IPS-20b (cell line): ENCODE results near the gene PRR3.

Experiments
- H3K27ac ChIP-seq: one replicate; pipeline ENCODE4 v1.5.1; 2013; ENCODE audit warnings: low read length
- H3K27me3 ChIP-seq: 2 replicates; pipeline ENCODE4 v1.6.1; 2013; ENCODE audit warnings: mild to moderate bottlenecking, low read length, inconsistent platforms; ENCODE audit not compliant: insufficient read depth
- H3K36me3 ChIP-seq: 2 replicates; pipeline ENCODE4 v1.6.1; 2013; ENCODE audit warnings: low read depth, mild to moderate bottlenecking, inconsistent platforms, low read length, moderate library complexity; ENCODE audit not compliant: insufficient read depth
- H3K4me1 ChIP-seq: 2 replicates; pipeline ENCODE4 v1.6.1; 2013; ENCODE audit warnings: mild to moderate bottlenecking, control low read depth, inconsistent platforms, low read length, moderate library complexity; ENCODE audit not compliant: insufficient read depth
- H3K4me3 ChIP-seq: 2 replicates; pipeline ENCODE4 v1.5.1; 2013; ENCODE audit warnings: mild to moderate bottlenecking, low read length, inconsistent platforms
- H3K9ac ChIP-seq: 2 replicates; pipeline ENCODE4 v1.6.1; 2013; ENCODE audit warnings: low read depth, mild to moderate bottlenecking, inconsistent platforms, low read length, moderate library complexity
- H3K9me3 ChIP-seq: 2 replicates; pipeline ENCODE4 v1.6.1; 2013; ENCODE audit warnings: mild to moderate bottlenecking, low read depth, low read length, inconsistent platforms; ENCODE audit not compliant: insufficient read depth

PRR3 gene

DNA sequence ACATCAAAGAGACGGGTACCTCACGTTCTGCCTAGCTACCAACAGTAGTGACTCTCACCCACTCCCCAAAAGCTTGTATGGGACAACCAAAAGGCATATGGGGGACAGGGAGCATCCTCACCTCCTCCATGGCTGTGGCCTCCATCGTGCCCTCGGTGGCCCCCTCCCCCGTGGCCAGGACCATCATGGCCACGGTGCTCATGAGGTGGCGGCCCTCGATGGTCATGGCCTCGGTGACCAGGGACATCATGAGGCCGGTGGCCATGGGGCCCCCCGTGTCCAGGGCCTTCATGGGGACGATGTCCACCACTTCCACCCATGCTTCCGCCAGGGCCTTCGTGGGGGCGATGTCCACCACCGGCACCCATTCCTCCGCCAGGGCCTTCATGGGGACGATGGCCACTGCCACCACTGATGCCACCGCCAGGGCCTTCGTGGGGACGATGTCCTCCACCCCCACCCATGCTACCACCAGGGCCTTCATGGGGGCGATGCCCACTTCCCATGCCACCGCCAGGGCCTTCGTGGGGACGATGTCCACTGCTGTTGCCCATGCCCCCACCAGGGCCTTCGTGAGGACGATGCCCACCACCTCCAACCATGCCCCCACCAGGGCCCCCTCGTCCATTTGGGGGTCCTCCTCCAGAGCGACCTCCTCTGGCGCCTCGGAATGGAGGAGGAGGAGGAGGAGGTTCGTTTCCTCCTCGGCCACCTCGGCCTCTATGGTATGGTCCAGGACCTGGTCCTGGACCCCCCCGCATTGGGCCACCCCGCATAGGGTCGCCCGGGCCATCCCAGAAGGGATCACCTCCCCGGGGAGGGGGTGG is 44.9 kb downstream of the PRR3 start:
- Histone ChIP-seq H3K36me3 (peaks cover 80% of the 10 kb centered on the region), H3K4me1 (no peaks in the 10 kb centered on the region), H3K27ac (no peak overlapping the region), H3K9me3 (no peaks in the 10 kb centered on the region), H3K27me3 (no peaks in the 10 kb centered on the region), H3K9ac (no peak overlapping the region), H3K4me3 (no peak overlapping the region)

DNA sequence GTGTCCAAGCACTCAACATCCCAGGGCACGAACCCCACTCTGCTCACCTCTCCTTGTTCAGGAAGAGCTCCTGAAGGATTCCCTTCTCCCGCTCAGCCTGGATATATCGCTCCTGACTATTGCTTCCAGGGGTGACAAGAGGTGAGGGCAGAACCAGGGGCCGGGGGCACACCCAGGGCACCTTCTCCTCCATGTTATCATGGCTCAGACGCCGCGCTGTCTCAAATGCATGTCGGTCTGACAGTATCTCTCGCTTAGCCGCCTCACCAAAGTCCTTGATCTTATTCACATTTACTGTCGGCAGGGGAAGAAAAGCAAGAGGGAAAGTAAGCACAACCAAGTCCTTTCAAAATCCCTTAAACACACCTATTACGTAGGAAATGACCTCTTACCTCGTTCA is 46.9 kb downstream of the PRR3 start:
- no peak overlapping the region for H3K4me3 ChIP-seq
- H3K9ac ChIP-seq: no peak overlapping the region
- H3K9me3 ChIP-seq: no peaks in the 10 kb centered on the region
- peaks cover 99% of the 10 kb centered on the region for H3K36me3 ChIP-seq
- H3K27ac ChIP-seq: no peak overlapping the region
- H3K4me1 ChIP-seq: no peaks in the 10 kb centered on the region
- no peaks in the 10 kb centered on the region for H3K27me3 ChIP-seq

DNA sequence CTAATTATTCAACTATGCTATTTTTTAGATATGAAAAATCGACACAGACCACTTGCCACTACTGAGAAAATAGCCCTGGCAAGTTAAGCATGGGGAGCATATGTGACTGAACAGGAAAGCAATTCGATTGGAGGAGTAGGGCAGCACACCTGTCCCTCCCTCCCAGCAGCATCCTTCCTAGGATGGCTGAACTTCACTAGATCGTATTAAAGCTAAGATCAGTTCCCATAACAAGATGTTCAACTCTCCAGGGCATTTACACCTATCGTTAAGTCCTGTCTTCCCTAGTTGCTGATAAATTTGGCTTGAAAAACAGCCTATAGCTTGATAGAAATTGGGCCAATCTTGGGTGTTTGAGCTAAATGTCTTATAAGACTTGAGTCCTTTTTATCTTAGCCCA is 53.0 kb downstream of the PRR3 start:
- peaks cover 87% of the 10 kb centered on the region for H3K36me3 ChIP-seq
- no peak overlapping the region for H3K9ac ChIP-seq
- H3K4me3 ChIP-seq: no peak overlapping the region
- no peak overlapping the region for H3K27ac ChIP-seq
- no peaks in the 10 kb centered on the region for H3K9me3 ChIP-seq
- H3K27me3 ChIP-seq: no peaks in the 10 kb centered on the region
- H3K4me1 ChIP-seq: peaks cover 12% of the 10 kb centered on the region

DNA sequence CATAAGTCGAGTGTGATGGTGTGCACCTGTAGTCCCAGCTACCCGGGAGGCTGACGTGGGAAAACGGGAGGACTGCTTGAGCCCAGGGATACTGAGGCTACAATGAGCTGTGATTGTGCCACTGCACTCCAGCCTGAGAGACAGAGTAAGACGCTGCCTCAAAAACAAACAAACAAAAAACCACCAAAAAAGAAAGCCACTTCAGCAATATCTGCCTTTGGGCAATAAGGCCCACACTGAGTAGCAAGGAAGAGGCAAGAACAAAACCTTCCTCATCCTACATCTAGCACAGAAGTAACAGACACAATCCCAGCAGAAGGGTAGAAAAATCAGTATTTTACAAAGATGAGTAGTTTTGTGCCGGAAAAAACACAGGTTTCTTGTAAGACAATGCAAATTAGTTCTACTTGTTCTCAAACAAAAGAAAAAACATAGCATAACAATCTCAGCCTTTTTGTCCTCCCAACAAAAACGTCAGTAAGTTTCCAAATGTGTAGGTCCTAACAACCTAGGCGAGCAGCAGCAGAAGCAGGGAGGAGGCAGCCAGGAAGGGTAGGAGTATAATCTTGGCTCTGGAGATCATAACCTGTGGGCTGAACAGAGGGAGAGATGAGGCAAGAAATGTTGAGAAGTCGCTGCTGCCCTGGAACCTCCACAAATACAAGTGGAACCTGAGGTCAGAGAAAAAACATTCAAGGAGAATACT is 54.2 kb downstream of the PRR3 start:
- no peak overlapping the region for H3K4me3 ChIP-seq
- no peaks in the 10 kb centered on the region for H3K9me3 ChIP-seq
- no peak overlapping the region for H3K27ac ChIP-seq
- peaks cover 12% of the 10 kb centered on the region for H3K4me1 ChIP-seq
- H3K36me3 ChIP-seq: peaks cover 83% of the 10 kb centered on the region
- H3K9ac ChIP-seq: no peak overlapping the region
- no peaks in the 10 kb centered on the region for H3K27me3 ChIP-seq

DNA sequence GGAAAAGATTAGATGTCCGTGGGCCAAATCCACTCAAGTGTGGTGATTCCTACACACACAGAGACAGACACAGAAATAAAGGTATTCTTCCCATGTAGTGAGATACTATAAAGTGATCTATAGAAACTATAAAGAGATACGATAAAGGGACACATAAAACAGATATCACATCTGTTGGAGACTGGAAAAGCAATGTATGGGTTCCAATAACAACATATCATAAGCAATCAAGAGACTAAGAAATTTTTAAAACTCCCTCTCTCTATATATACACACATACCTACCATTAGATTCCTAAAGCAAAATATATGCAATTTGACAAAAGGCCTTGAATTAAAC is 54.7 kb downstream of the PRR3 start:
- H3K9me3 ChIP-seq: no peaks in the 10 kb centered on the region
- no peak overlapping the region for H3K27ac ChIP-seq

DNA sequence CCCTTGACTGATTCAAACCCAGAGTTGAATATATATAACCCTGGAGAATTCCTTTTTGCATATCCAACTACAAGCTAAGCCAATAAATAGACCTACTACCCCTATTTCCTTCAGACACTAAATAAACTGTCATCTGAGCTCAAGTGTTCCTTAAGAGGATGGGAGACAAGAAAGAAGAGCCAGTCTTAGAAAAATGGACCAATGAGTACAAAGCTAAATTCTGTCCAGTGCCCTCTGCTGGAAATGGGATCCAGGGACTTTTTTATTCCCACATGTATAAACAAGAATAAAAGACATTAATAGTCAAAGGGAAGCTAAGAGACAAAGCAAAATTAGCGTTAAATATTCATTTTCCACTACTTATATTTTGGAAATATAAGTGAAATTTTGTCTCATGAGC is 55.1 kb downstream of the PRR3 start:
- Histone ChIP-seq H3K36me3 (peaks cover 81% of the 10 kb centered on the region), H3K27ac (no peak overlapping the region), H3K9ac (no peak overlapping the region), H3K4me1 (peaks cover 12% of the 10 kb centered on the region), H3K4me3 (no peak overlapping the region), H3K27me3 (no peaks in the 10 kb centered on the region), H3K9me3 (no peaks in the 10 kb centered on the region)

More for the DNA sequence above, 54.7 kb downstream of the PRR3 start:
- peaks cover 12% of the 10 kb centered on the region for H3K4me1 ChIP-seq
- peaks cover 83% of the 10 kb centered on the region for H3K36me3 ChIP-seq
- no peaks in the 10 kb centered on the region for H3K27me3 ChIP-seq
- no peak overlapping the region for H3K9ac ChIP-seq
- H3K4me3 ChIP-seq: no peak overlapping the region

DNA sequence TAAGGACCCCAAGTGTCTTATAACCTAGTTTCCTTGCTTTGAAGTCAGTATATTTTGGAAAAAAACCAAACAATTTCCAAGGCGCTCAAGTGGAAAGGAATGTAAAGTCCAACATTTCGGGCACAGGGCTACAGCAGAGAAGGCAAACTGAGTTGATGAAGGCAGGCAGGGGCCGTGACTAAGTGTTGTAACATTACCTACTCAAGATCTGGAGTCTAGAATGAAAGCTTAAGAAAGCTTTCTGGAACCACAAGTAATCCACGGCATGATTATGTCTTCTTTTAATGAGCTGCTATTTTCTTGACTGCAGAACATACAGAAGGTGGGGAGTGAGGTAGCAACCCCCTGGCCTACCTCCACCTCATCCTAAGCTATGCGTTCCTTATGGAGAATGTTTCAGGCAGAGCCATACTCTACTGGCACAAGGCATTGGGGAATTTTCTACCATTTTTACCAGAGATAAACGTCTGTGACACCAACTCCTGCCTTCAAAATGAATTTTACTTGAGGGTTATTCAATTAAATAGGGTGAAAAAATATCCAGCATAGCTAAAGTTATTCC is 55.7 kb downstream of the PRR3 start:
- H3K4me1 ChIP-seq: peaks cover 12% of the 10 kb centered on the region
- H3K36me3 ChIP-seq: peaks cover 76% of the 10 kb centered on the region
- H3K9me3 ChIP-seq: no peaks in the 10 kb centered on the region
- no peak overlapping the region; the same call in 1 of the 2 replicates for H3K9ac ChIP-seq
- H3K27ac ChIP-seq: no peak overlapping the region
- no peaks in the 10 kb centered on the region for H3K27me3 ChIP-seq
- H3K4me3 ChIP-seq: no peak overlapping the region
